ENCODE results near the gene SPTBN5. TPM values are rescaled to one million over a fixed set of nuclear protein-coding genes. Genes with fewer than 3 reads are reported as not detected.

Gene SPTBN5
- total RNA-seq, 1 experiment from 2014 or later, result 0.96 TPM

GRCh38 chr15:41861736-41862356 lies 32.0 kb downstream of the SPTBN5 start:
- no peaks in the 10 kb centered on the region for H3K9me3 ChIP-seq (ENCODE audit: control insufficient read depth in 1 of 2, insufficient read depth in 1 of 2, low read depth in 1 of 2, low read length in 2 of 2)
- CTCF ChIA-PET, result no interaction called here
- TF ChIP-seq CTCF (IDR thresholded peaks at IDR 0.05 in 2 of 3, conservative IDR thresholded peaks at IDR 0.05 in 1 of 3; ENCODE audit: borderline replicate concordance in 1 of 3, insufficient read depth in 1 of 3, low read depth in 2 of 3, low read length in 2 of 3) (no peak), FOSL1 (IDR thresholded peaks at IDR 0.05; ENCODE audit: low read depth) (no peak), CEBPB (IDR thresholded peaks at IDR 0.05; ENCODE audit: low read depth) (no peak), POLR2A (IDR thresholded peaks at IDR 0.05; ENCODE audit: borderline replicate concordance, extremely low read depth, insufficient read depth, insufficient read length) (no peak), MAX (IDR thresholded peaks at IDR 0.05) (no peak), CBX3 (IDR thresholded peaks at IDR 0.05; ENCODE audit: low read depth) (no peak), POLR2AphosphoS5 (IDR thresholded peaks at IDR 0.05; ENCODE audit: low read depth, low read length) (no peak)
- H3K79me2 ChIP-seq (ENCODE audit: insufficient read depth, low read length), result no peaks in the 10 kb centered on the region
- no peaks in the 10 kb centered on the region for H3K9me2 ChIP-seq (ENCODE audit: insufficient read depth)
- H3K27me3 ChIP-seq (ENCODE audit: insufficient read depth, low read length), result no peaks in the 10 kb centered on the region
- no peak overlapping the region for H3K4me3 ChIP-seq (replicated peaks in 1 of 2; ENCODE audit: low read depth in 1 of 2, low read length in 2 of 2)
- H4K20me1 ChIP-seq (ENCODE audit: insufficient read depth), result no peaks in the 10 kb centered on the region
- H3K27ac ChIP-seq (ENCODE audit: low read depth, low read length), result no peak overlapping the region
- H3K36me3 ChIP-seq (ENCODE audit: control insufficient read depth in 1 of 2, insufficient read depth in 2 of 2, low read length in 2 of 2), result no peaks in the 10 kb centered on the region
- peaks cover 2 to 8% of the 10 kb centered on the region in 2 experiments; a peak in 3 of 4 replicates for H3K4me1 ChIP-seq (ENCODE audit: control insufficient read depth in 1 of 2, insufficient read depth in 2 of 2, low read length in 2 of 2)
- ATAC-seq (no peak), DNase-seq (ENCODE audit: low read depth, low spot score) (no peak)
- intact Hi-C loops (cut with micrococcal nuclease), result no loop called here
- BruUV-seq (replicated peaks), result no TSS peak
- RAD21 ChIA-PET (ENCODE audit: low non-redundant PET in 1 of 2, low total read pairs in 2 of 2, uncharacterized antibody in 2 of 2, unreplicated experiment in 2 of 2), result no interaction called here
- POLR2A ChIA-PET, result no interaction called here
- no peak overlapping the region for H2AFZ ChIP-seq (ENCODE audit: low read depth, low read length, poor library complexity, severe bottlenecking)
- H3K9ac ChIP-seq (ENCODE audit: low read length), result no peak overlapping the region
- no peak overlapping the region for H3K4me2 ChIP-seq (ENCODE audit: low read length)

Data from HCT116 (cell line).